ENCODE results near the gene DAAM1. TPM values are rescaled to one million over a fixed set of nuclear protein-coding genes. Genes with fewer than 3 reads are reported as not detected.

Gene DAAM1
- total RNA-seq, 2 experiments from 2014 or later: 8.3 to 10.5 TPM

DNA sequence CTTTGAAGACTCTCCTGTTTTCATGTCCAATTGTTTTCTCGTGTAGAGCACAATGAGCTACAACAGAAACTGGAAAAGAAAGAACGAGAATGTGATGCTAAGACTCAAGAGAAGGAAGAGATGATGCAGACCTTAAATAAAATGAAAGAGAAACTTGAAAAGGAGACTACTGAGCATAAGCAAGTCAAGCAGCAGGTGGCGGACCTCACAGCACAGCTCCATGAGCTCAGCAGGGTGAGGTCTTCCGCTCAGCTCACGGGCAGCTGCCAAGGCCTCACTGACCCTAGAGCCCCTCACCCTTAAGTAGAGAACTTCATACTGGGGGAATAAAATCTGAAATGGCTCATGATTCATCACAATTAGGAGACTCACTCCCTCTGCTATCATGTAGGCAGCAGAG, 142.0 kb downstream of the DAAM1 start:
- ChIA-PET POLR2A (no interaction called here), CTCF (interaction anchor here (1.0 to 1.1 kb wide), 2 partner anchors 113 to 205 kb away, joined by 3 read pairs; no protein-coding TSS in a partner anchor)
- no peaks in the 10 kb centered on the region for H3K4me1 Mint-ChIP-seq (ENCODE audit: low read depth)
- no peak overlapping the region for H3K27ac Mint-ChIP-seq
- peaks cover 31% of the 10 kb centered on the region for H3K36me3 Mint-ChIP-seq
- intact Hi-C loops (cut with micrococcal nuclease): no loop called here
- no peak overlapping the region for H3K4me3 Mint-ChIP-seq
- no peak for DNase-seq
- no peaks in the 10 kb centered on the region for H3K9me3 Mint-ChIP-seq
- no peaks in the 10 kb centered on the region for H3K27me3 Mint-ChIP-seq

DNA sequence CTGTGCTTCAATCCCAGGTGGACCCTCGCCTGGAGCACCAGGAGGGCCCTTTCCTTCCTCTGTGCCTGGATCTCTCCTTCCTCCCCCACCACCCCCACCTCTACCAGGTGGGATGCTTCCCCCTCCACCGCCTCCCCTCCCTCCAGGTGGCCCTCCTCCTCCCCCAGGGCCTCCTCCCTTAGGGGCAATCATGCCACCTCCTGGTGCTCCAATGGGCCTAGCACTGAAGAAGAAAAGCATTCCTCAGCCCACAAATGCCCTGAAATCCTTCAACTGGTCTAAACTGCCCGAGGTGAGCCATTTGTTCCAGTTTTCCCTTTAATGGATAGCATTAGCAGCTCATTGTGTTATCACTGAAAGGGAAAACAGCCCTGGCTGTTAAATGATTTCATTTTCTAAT, 142.8 kb downstream of the DAAM1 start:
- POLR2A ChIA-PET: no interaction called here
- Mint-ChIP-seq H3K4me1 (ENCODE audit: low read depth) (no peaks in the 10 kb centered on the region), H3K36me3 (peaks cover 28% of the 10 kb centered on the region), H3K4me3 (no peak overlapping the region), H3K27ac (no peak overlapping the region), H3K27me3 (no peaks in the 10 kb centered on the region), H3K9me3 (no peaks in the 10 kb centered on the region)
- CTCF ChIA-PET: interaction anchor here (1.0 kb wide), 1 partner anchor 112 kb away, joined by 3 read pairs; no protein-coding TSS in a partner anchor
- DNase-seq: no peak
- intact Hi-C loops (cut with micrococcal nuclease): no loop called here

DNA sequence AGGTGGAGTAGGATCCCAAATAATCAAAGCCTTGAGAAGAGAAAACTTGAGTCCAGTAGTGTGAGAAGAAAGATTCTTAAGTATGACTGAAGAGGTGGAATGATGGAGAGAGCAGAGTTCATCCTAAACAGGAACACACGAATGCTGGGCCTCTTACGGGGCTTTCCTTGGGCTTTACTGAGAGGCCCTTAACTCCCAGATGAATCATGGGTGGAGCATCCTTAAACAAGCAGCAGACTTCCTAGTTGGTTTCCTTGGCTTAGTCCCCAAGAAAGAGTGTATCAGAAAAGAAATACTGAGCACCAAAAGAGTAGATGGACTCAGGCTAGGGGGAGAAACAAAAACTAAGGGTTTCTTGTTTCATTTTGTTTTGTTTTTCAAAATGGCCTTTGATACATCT, 144.3 kb downstream of the DAAM1 start:
- Mint-ChIP-seq H3K36me3 (peaks cover 23% of the 10 kb centered on the region), H3K4me1 (ENCODE audit: low read depth) (no peaks in the 10 kb centered on the region), H3K9me3 (no peaks in the 10 kb centered on the region), H3K27me3 (no peaks in the 10 kb centered on the region), H3K4me3 (no peak overlapping the region), H3K27ac (no peak overlapping the region)
- CTCF ChIA-PET: no interaction called here
- no peak for DNase-seq
- POLR2A ChIA-PET: no interaction called here
- intact Hi-C loops (cut with micrococcal nuclease): no loop called here

DNA sequence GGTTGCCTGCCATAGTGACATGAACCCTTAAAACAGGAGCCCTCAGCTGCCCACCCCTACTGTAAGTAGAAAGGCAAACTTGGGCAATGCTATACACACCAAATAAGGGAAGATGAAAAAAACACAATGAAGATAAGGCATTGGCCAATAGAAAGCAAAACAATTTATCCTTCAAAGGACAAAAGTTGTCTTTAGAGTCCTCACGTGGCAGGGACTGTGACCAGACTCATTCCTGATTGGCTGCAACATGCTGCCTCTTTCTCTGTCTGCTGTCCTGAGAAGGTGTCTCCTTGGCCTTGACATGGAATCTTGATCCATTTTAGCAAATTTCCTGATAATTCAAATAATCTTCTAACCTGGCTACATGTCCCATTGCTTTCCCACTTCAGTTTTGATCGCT, 144.8 kb downstream of the DAAM1 start:
- intact Hi-C loops (cut with micrococcal nuclease): no loop called here
- H3K4me1 Mint-ChIP-seq (ENCODE audit: low read depth): no peaks in the 10 kb centered on the region
- H3K36me3 Mint-ChIP-seq: peaks cover 23% of the 10 kb centered on the region
- no peaks in the 10 kb centered on the region for H3K27me3 Mint-ChIP-seq
- no peak overlapping the region for H3K4me3 Mint-ChIP-seq
- H3K27ac Mint-ChIP-seq: no peak overlapping the region
- no peaks in the 10 kb centered on the region for H3K9me3 Mint-ChIP-seq
- ChIA-PET CTCF (no interaction called here), POLR2A (no interaction called here)
- DNase-seq: no peak

DNA sequence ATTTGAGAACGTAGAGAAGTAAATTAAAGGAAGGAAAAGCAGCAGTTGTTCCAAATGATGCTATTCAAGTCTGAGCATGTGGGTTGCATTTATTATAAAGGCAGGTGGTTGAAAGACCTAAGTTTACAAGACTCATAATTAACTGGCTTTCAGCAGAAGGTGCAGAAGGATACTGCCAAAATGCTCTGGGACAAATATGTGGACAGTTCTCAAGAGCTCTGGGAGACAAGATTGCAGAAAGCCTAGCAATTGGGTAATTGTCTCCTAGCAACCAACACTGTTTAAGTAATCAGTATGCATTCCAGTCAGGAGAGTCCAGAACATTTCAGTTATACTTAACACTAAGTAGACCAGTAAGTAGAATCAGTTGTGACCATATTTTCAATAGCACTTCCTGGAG, 145.2 kb downstream of the DAAM1 start:
- Mint-ChIP-seq H3K27ac (no peak overlapping the region), H3K27me3 (no peaks in the 10 kb centered on the region), H3K36me3 (peaks cover 23% of the 10 kb centered on the region), H3K9me3 (no peaks in the 10 kb centered on the region), H3K4me3 (no peak overlapping the region), H3K4me1 (ENCODE audit: low read depth) (no peaks in the 10 kb centered on the region)
- ChIA-PET POLR2A (no interaction called here), CTCF (no interaction called here)
- intact Hi-C loops (cut with micrococcal nuclease): no loop called here
- DNase-seq: no peak

DNA sequence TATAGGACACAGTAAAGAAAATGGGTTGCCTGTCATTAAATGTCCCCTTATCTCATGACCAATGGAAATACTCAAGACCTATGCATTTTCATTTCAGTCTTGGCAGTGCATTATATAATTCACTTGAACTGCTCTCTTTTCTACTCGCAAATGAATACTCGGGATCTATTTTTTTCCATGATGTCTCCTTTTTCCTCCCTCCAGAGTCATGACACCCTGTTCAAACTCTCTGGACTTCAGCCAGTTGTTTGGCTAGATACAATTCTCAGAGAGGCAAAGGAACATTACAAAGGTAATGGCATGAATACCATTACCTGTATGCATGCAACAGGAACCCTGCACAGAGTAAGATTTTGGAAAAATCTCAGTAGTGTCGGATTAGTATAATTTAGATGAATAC, 145.8 kb downstream of the DAAM1 start:
- H3K9me3 Mint-ChIP-seq: no peaks in the 10 kb centered on the region
- CTCF ChIA-PET: no interaction called here
- H3K4me3 Mint-ChIP-seq: no peak overlapping the region
- DNase-seq: no peak
- no peaks in the 10 kb centered on the region for H3K4me1 Mint-ChIP-seq (ENCODE audit: low read depth)
- intact Hi-C loops (cut with micrococcal nuclease): no loop called here
- POLR2A ChIA-PET: no interaction called here
- H3K36me3 Mint-ChIP-seq: peaks cover 23% of the 10 kb centered on the region
- no peaks in the 10 kb centered on the region for H3K27me3 Mint-ChIP-seq
- H3K27ac Mint-ChIP-seq: no peak overlapping the region

DNA sequence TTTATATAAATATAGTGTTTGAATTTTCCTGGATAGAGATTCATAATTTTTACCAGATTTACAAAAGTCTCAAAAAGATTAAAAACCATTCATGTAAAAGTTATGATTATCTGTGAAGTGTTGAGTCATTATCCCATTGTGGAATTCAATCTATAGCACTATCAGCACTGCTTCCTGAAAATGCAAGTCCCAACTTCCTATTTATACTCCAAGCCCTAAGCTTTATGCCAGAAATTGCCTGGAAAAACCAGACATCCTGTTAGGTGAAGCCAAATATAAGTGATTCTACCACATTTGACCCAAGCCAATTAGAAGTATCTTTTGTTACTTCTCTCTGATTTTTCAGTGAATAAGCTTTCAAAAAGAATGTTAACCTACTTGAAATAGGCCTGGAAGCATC, 147.6 kb downstream of the DAAM1 start:
- peaks cover 31% of the 10 kb centered on the region for H3K36me3 Mint-ChIP-seq
- CTCF ChIA-PET: no interaction called here
- intact Hi-C loops (cut with micrococcal nuclease): no loop called here
- H3K4me3 Mint-ChIP-seq: no peak overlapping the region
- H3K27ac Mint-ChIP-seq: no peak overlapping the region
- no peak for DNase-seq
- POLR2A ChIA-PET: no interaction called here
- no peaks in the 10 kb centered on the region for H3K4me1 Mint-ChIP-seq (ENCODE audit: low read depth)
- H3K9me3 Mint-ChIP-seq: no peaks in the 10 kb centered on the region
- H3K27me3 Mint-ChIP-seq: no peaks in the 10 kb centered on the region

DNA sequence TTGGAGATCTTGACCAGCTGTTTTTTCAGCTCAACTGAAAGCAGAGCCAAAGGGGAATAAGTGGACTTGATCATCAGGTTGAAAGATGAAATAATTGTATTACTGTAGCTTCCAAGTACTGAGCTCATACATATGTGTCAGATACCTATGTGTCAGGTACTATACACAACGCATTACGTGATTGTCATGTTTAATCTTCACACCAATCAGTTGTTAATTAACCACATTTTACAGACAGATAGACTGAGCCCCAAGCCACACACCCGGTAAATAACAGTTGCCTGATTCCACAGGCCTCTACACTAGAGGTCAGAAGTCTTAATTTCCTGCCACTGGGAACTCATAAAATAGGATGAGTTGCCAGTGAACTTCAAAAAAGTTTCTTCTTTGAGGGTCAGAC, 148.2 kb downstream of the DAAM1 start:
- peaks cover 31% of the 10 kb centered on the region for H3K36me3 Mint-ChIP-seq
- CTCF ChIA-PET: no interaction called here
- POLR2A ChIA-PET: no interaction called here
- H3K4me1 Mint-ChIP-seq (ENCODE audit: low read depth): no peaks in the 10 kb centered on the region
- intact Hi-C loops (cut with micrococcal nuclease): no loop called here
- H3K27me3 Mint-ChIP-seq: no peaks in the 10 kb centered on the region
- DNase-seq: no peak
- H3K4me3 Mint-ChIP-seq: no peak overlapping the region
- H3K9me3 Mint-ChIP-seq: no peaks in the 10 kb centered on the region
- no peak overlapping the region for H3K27ac Mint-ChIP-seq

DNA sequence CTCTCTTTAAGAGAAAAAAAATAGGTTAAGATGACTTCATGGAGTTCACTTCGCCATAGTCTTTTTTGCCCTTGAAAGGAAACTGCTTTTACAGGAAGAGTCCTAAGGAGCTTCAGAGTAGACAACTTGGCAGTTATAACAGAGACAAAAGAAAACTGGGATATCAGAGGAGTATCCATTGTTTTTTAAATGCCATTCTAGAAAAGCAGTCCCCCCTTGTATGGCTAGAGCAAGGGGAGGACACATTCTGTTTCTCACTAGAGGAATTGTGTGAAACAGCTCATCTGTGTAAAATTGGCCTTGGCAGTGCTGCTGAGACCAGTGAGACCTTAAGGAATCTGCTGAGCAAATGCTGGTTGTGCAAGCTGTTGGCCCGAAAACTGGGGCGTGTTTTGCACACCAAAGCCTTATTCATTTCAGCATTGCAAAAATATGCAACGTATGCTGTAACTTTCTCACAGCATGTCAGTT, 148.7 kb downstream of the DAAM1 start:
- Mint-ChIP-seq H3K27ac (no peak overlapping the region), H3K9me3 (no peaks in the 10 kb centered on the region), H3K4me1 (ENCODE audit: low read depth) (no peaks in the 10 kb centered on the region), H3K4me3 (no peak overlapping the region), H3K27me3 (no peaks in the 10 kb centered on the region), H3K36me3 (peaks cover 28% of the 10 kb centered on the region)
- intact Hi-C loops (cut with micrococcal nuclease): no loop called here
- POLR2A ChIA-PET: no interaction called here
- DNase-seq: no peak
- CTCF ChIA-PET: no interaction called here

DNA sequence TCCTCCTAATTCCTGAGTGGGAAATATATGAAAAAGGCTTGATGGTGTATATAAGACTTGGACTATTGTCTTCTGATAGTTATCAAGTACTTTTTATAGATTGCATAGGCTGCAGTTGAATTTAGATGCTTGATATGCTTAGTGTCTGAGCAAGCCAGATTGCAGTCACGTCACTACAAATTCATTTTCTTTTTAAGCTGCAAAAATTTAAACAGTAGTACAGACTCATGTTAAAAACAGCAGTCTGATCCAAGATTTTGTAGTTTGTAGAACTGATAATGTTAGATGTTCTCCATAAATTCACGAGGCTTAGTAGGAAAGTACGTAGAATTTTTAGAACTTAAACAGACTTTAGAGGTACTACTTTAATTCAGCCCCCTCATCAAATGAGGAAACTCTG, 150.3 kb downstream of the DAAM1 start:
- intact Hi-C loops (cut with micrococcal nuclease): no loop called here
- Mint-ChIP-seq H3K27me3 (no peaks in the 10 kb centered on the region), H3K4me3 (no peak overlapping the region), H3K36me3 (peaks cover 20% of the 10 kb centered on the region), H3K4me1 (ENCODE audit: low read depth) (no peaks in the 10 kb centered on the region), H3K27ac (no peak overlapping the region), H3K9me3 (no peaks in the 10 kb centered on the region)
- ChIA-PET POLR2A (no interaction called here), CTCF (no interaction called here)
- no peak for DNase-seq

DNA sequence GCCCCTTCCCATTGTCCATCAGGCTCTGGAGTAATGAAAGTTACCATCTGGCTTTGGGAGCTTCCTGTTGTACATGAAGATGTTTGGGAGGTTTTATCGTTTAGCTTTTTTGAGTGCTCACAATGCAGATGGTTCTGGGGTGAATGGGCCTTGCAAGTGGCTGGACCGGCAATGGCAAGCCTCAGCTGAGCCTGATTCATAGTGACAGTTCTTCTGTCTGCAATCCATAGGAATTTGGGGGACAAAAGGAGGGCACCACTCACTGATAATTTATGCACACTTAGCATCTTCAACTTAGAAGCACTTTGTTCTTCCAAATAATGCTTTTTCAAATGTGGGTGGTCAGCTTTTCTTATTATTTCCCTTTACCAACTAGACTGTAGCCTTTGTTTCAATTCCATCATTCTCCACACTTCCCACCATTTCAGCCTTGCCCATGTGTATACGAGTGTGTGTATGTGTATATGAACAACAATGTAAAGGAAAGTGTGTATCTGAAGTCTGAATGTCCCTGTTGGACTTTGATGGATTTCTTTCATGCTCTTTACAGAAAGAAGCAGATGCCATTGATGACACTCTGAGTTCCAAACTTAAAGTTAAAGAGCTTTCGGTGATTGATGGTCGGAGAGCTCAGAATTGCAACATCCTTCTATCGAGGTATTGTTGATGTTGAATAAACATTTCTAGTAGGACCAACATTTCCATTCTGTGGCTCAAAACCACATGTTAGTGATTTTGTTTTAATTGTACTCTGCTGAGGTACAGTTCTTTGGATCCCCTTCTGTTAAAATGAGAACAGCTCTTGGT, 151.3 kb downstream of the DAAM1 start:
- ChIA-PET POLR2A (no interaction called here), CTCF (no interaction called here)
- H3K27ac Mint-ChIP-seq: no peak overlapping the region
- H3K36me3 Mint-ChIP-seq: peaks cover 17% of the 10 kb centered on the region
- intact Hi-C loops (cut with micrococcal nuclease): no loop called here
- H3K27me3 Mint-ChIP-seq: no peaks in the 10 kb centered on the region
- H3K9me3 Mint-ChIP-seq: no peaks in the 10 kb centered on the region
- no peak for DNase-seq
- no peak overlapping the region for H3K4me3 Mint-ChIP-seq
- H3K4me1 Mint-ChIP-seq (ENCODE audit: low read depth): no peaks in the 10 kb centered on the region

DNA sequence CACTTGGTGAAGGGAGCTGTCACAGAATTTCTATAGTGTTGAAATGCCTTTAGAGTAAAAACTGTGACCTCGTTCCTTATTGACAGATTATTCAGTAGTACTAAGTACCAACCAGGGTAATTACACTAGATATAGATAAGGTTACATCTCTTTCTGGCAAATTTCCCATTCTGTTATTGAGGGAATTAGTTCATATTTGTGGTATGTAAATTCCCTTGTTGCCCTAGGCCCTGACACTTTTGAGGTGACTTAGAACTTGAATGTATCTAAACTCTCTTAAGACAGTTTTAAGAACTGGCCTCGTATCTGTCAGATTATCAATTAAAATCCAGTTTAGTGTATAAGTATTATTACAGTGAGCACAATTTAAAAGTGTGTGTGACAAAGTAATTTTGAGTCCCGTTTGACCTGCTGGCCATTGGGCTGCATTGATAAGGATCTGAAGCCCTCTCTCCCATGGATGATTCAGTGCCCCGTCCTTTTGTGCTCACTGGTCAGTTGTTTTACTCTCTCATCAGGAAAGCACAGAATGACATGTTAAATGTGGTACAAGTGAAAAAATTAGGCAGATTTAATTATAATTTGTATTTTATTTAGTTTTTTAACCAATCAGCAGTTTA, 153.5 kb downstream of the DAAM1 start:
- Mint-ChIP-seq H3K9me3 (no peaks in the 10 kb centered on the region), H3K27ac (no peak overlapping the region), H3K36me3 (peaks cover 13% of the 10 kb centered on the region), H3K4me1 (ENCODE audit: low read depth) (no peaks in the 10 kb centered on the region), H3K4me3 (no peak overlapping the region), H3K27me3 (no peaks in the 10 kb centered on the region)
- ChIA-PET CTCF (no interaction called here), POLR2A (no interaction called here)
- no peak for DNase-seq
- intact Hi-C loops (cut with micrococcal nuclease): no loop called here
